ENCODE measurements around the gene TBPL1.

TBPL1 gene

GRCh38 chr6:133959667-133960368 is 6.8 kb downstream of the TBPL1 start:
- TF ChIP-seq CTCF (IDR thresholded peaks at IDR 0.05; ENCODE audit: insufficient read depth, low read length, poor library complexity, severe bottlenecking): no peak
- Histone ChIP-seq H3K27me3 (replicated peaks; ENCODE audit: control insufficient read depth, insufficient read depth, low read length) (no peaks in the 10 kb centered on the region), H3K36me3 (ENCODE audit: control insufficient read depth, insufficient read depth, low read length) (no peaks in the 10 kb centered on the region), H3K4me3 (replicated peaks; ENCODE audit: low read depth, low read length) (no peak overlapping the region)
- DNase-seq (ENCODE audit: extremely low read depth, insufficient read length): no peak

- TF ChIP-seq CTCF (IDR thresholded peaks at IDR 0.05; ENCODE audit: insufficient read depth, low read length, poor library complexity, severe bottlenecking): no peak
- Histone ChIP-seq H3K36me3 (ENCODE audit: control insufficient read depth, insufficient read depth, low read length) (no peaks in the 10 kb centered on the region), H3K27me3 (replicated peaks; ENCODE audit: control insufficient read depth, insufficient read depth, low read length) (no peaks in the 10 kb centered on the region), H3K4me3 (replicated peaks; ENCODE audit: low read depth, low read length) (no peak overlapping the region)
- no peak for DNase-seq (ENCODE audit: extremely low read depth, insufficient read length)
Observed at GRCh38 chr6:133961831-133962230, 8.8 kb downstream of the TBPL1 start.

GRCh38 chr6:133964052-133964451 is 11.0 kb downstream of the TBPL1 start:
- no peak for TF ChIP-seq CTCF (IDR thresholded peaks at IDR 0.05; ENCODE audit: insufficient read depth, low read length, poor library complexity, severe bottlenecking)
- Histone ChIP-seq H3K4me3 (replicated peaks; ENCODE audit: low read depth, low read length) (no peak overlapping the region), H3K36me3 (ENCODE audit: control insufficient read depth, insufficient read depth, low read length) (no peaks in the 10 kb centered on the region; the same call in 1 of the 2 replicates), H3K27me3 (replicated peaks; ENCODE audit: control insufficient read depth, insufficient read depth, low read length) (no peaks in the 10 kb centered on the region)
- no peak for DNase-seq (ENCODE audit: extremely low read depth, insufficient read length)

GRCh38 chr6:133964702-133965101 is 11.7 kb downstream of the TBPL1 start:
- DNase-seq (ENCODE audit: extremely low read depth, insufficient read length): no peak
- no peak for TF ChIP-seq CTCF (IDR thresholded peaks at IDR 0.05; ENCODE audit: insufficient read depth, low read length, poor library complexity, severe bottlenecking)

GRCh38 chr6:133965817-133966360 is 12.9 kb downstream of the TBPL1 start:
- no peak for TF ChIP-seq CTCF (IDR thresholded peaks at IDR 0.05; ENCODE audit: insufficient read depth, low read length, poor library complexity, severe bottlenecking)
- no peaks in the 10 kb centered on the region for H3K27me3 ChIP-seq (replicated peaks; ENCODE audit: control insufficient read depth, insufficient read depth, low read length)
- no peaks in the 10 kb centered on the region; the same call in 1 of the 2 replicates for H3K36me3 ChIP-seq (ENCODE audit: control insufficient read depth, insufficient read depth, low read length)
- DNase-seq (ENCODE audit: extremely low read depth, insufficient read length): no peak
- H3K4me3 ChIP-seq (replicated peaks; ENCODE audit: low read depth, low read length): no peak overlapping the region

More at GRCh38 chr6:133964702-133965101, 11.7 kb downstream of the TBPL1 start:
- Histone ChIP-seq H3K4me3 (replicated peaks; ENCODE audit: low read depth, low read length) (no peak overlapping the region), H3K27me3 (replicated peaks; ENCODE audit: control insufficient read depth, insufficient read depth, low read length) (no peaks in the 10 kb centered on the region), H3K36me3 (ENCODE audit: control insufficient read depth, insufficient read depth, low read length) (no peaks in the 10 kb centered on the region; the same call in 1 of the 2 replicates)
